ENCODE measurements around the gene ZNF45.
A peak's percentile ranks its signal among the peaks of the same experiment; 100 is the strongest.
"Not testable (repeated sequence)": the region's sequence is repeated elsewhere in the genome, so short reads cannot be mapped to it uniquely, and the experiment has no call there.

Gene ZNF45

GRCh38 chr19:43910884-43911283 is 24.2 kb downstream of the ZNF45 start:
- DNase-seq (ENCODE audit: low read depth), result no peak

- DNase-seq (ENCODE audit: low read depth), result no peak
These were observed 26.4 kb downstream of the ZNF45 start for GRCh38 chr19:43908659-43909058.

GRCh38 chr19:43906774-43907173 is 28.3 kb downstream of the ZNF45 start:
- DNase-seq (ENCODE audit: low read depth), result no peak

- no peak for DNase-seq (ENCODE audit: low read depth)
These were observed 29.2 kb downstream of the ZNF45 start for GRCh38 chr19:43905897-43906296.

DNA sequence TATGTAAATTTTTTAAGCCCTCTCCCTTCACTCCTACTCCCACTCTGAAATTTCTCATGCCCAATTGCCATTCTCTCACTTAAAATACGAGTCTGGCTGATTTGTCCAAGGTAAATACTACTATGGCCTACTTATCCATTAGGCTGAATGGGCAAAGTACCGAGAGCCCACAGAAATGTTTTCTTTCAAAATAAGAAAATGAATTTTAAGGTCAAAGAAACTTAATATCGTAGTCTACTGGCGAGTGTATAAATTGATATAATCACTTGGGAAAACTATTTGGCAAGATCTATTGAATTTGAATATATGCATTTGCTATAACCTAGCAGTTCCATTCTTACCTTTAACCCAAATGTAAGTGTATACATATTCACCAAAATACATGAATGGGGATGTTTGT is 32.7 kb downstream of the ZNF45 start:
- DNase-seq (ENCODE audit: low read depth), result no peak

DNA sequence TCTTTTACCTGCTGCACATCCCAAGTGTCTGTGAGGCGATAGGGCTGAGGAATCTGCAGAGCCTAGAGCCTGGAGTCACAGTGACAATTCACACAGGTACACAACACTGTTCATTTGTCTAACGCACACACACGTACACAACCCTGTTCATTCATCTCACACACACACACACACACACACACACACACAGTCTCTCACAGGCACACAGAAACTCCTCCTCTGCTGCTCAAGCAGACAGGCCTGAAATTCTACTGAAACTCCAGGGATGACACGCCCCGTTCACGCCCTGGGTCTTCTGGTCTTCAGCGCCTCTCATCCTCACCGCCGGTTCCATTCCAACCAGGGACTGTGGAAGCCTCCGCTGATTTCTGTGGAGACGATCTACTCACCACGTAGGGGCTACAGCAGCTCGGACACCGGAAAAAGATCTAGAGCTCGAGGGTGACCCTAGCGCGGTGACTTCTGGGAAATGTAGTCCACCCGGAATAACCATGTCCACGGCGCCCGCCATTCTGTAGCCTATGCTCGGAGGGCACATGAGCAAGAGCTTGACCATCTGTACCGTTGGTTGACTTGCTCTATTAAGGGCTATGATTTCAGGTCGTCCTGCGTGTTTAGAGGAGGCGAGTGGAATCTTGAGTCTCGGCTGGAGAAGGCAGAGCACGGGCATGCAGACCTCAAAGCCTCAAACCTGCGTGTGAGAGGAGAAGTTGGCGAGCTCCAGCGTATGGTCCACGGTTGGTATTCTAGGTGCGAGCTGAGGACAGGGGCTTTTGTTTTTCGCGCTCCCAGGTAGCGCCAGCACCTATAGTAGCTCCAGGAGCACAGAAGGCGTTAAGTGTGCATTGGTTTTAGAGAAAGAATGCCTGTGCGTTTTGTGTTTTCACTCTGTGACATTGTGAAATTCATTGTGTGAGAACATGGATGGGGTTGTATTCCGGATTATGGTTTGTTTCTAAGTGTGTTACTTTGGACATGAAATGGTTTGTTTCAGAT is 33.4 kb downstream of the ZNF45 start:
- DNase-seq (ENCODE audit: low read depth), result peak; percentile 55

DNA sequence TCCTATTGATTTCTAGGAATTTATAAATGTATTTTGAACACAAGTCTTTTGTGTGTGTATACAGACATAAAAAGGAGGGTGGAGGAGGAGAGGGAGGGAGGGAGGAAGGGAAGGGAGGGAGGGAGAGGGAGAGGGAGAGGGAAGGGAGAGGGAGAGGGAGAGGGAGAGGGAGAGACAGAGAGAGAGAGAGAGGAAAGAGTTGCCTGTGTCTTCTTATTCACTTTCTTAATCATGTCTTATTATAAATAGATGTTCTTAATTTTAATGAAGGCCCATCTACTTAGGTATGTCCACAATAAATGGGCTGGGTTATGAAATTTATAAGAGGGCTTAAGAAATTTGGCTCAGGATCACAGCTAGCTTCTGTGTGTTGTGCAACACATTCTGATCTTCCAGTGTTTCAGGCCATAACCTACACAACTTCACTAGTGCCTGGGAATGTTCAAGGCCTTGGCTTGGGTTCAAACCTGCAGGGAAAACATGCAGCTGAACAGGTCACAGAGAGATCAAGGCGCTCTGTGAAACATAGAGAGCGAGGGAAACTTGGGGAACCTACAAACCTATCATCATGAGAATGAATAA is 39.3 kb downstream of the ZNF45 start:
- no peak for DNase-seq (ENCODE audit: low read depth)

- no peak for DNase-seq (ENCODE audit: low read depth)
These were observed 51.2 kb downstream of the ZNF45 start, which contains the start of gene ZNF404 for GRCh38 chr19:43883864-43884263. Gene ZNF404, minus strand, starts transcription at chr19:43883964.

- no peak for DNase-seq (ENCODE audit: low read depth)
These were observed 54.6 kb downstream of the ZNF45 start for GRCh38 chr19:43880483-43880882.

DNA sequence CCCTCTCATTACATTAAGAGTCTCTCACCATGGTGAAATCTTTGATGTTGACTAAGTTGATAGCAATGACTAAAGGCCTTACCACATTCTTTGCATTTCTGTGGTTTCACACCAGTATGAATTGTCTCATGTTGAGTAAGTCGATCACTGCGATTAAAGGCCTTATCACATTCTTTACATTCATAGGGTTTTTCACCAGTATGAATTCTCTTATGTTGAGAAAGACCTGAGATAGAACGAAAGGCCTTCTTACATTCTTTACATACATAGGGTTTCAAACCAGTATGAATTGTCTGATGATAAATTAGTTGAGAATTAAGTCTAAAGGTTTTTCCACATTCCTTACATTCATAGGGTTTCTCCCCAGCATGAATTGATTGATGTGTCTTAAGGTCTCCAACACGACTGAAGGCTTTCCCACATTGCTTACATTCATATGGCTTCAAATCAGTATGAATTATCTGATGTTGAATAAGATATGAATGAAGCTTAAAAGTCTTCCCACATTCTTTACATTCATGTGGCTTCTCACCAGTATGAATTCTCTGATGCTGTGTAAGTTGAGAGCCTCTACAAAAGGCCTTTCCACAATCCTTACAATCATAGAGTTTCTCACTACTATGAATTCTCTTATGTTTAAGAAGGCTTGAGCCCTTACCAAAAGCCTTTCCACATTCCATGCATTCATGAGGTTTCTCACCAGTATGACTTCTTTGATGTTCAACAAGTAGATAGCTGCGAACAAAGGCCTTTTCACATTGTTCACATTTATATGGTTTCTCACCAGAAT is 62.3 kb downstream of the ZNF45 start:
- no peak for DNase-seq (ENCODE audit: low read depth)

DNA sequence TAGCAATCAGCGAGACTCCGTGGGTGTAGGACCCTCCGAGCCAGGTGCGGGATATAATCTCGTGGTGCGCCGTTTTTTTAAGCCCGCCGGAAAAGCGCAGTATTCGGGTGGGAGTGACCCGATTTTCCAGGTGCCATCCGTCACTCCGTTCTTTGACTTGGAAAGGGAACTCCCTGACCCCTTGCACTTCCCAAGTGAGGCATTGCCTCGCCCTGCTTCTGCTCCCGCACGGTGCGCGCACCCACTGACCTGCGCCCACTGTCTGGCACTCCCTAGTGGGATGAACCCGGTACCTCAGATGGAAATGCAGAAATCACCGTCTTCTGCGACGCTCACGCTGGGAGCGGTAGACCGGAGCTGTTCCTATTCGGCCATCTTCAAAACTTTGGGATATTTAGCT is 68.2 kb downstream of the ZNF45 start:
- not testable (repeated sequence) for DNase-seq (ENCODE audit: low read depth)
